AG04450 (cell line): ENCODE results near the gene MACROD2. TPM values are rescaled to one million over a fixed set of nuclear protein-coding genes. Genes with fewer than 3 reads are reported as not detected.

ENCODE experiments used
- CTCF ChIA-PET: fragments of 300-600, 350-600 bp; formaldehyde crosslinking; extraction: SDS; loops from one replicate; lab custom pipeline; 2022; ENCODE audit warnings: antibody characterized with exemption, inconsistent platforms; lab: Charles Lee
- POLR2A ChIA-PET: fragments of 350-600 bp; formaldehyde crosslinking; extraction: SDS; loops from one replicate; lab custom pipeline; 2021; ENCODE audit warnings: antibody characterized with exemption, inconsistent platforms; lab: Yijun Ruan, JAX
- DNase-seq: peaks from one replicate; pipeline ENCODE4 v3.0.0-alpha.2; 2011; ENCODE audit warnings: low read depth, low spot score
- H3K27ac ChIP-seq: one replicate; pipeline ENCODE4 v1.5.1; 2012; ENCODE audit warnings: low read depth, low read length, control low read depth
- H3K27me3 ChIP-seq: one replicate; pipeline ENCODE4 v1.6.0; 2012; ENCODE audit warnings: low read length; ENCODE audit not compliant: control insufficient read depth, insufficient read depth
- H3K4me3 ChIP-seq: 2 replicates; pipeline ENCODE4 v1.5.1; 2011; ENCODE audit warnings: mild to moderate bottlenecking, low read depth, low read length, control low read depth
- H3K9me3 ChIP-seq: 2 replicates; pipeline ENCODE4 v1.5.1; 2012; ENCODE audit warnings: low read length; ENCODE audit not compliant: control insufficient read depth, insufficient read depth
- polyA plus RNA-seq: library from polyadenylated mRNA; depleted of rRNA; stranded (reverse); fragments of >200 nt; gene quantifications from 2 replicates; pipeline ENCODE4 v1.2.3, GENCODE V29; 2011
- TF ChIP-seq, protein P1 (sequence below): IDR thresholded peaks from 2 replicates; pipeline ENCODE4 v1.5.1; 2011; ENCODE audit warnings: low read depth, low read length, control low read depth, inconsistent platforms

Gene MACROD2
- polyA plus RNA-seq, 1 experiment, result 0.02 TPM

DNA sequence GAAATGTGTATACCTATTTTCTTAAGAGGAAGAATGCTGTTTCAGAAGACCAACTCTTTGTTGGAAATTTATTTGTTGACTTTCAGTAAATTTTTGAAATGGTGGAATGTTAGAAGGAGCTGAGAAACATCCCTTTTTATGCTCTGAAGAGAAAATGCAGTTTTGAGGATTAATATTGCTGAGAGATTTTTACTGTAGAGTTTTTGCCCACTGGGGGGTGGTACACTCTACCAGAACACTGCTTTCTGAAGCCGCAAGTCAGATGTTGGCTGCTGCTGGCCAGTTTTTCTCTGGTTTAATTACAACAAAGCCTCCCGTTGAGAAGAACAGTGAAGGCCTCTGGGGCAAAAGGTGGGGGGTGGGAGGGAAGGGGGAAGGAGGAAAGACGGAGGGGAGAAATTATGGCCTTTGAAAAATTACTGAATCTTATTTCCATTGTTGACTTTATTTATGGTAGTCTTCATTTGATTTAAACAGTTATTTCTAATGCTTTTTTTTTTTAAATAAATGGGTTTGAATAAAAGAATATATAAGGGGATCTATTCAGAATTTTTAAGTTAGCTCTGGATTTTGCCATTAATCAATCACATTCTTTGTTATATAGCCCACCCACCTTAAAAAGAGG is 339.1 kb downstream of the MACROD2 start:
- TF ChIP-seq, protein P1, sequence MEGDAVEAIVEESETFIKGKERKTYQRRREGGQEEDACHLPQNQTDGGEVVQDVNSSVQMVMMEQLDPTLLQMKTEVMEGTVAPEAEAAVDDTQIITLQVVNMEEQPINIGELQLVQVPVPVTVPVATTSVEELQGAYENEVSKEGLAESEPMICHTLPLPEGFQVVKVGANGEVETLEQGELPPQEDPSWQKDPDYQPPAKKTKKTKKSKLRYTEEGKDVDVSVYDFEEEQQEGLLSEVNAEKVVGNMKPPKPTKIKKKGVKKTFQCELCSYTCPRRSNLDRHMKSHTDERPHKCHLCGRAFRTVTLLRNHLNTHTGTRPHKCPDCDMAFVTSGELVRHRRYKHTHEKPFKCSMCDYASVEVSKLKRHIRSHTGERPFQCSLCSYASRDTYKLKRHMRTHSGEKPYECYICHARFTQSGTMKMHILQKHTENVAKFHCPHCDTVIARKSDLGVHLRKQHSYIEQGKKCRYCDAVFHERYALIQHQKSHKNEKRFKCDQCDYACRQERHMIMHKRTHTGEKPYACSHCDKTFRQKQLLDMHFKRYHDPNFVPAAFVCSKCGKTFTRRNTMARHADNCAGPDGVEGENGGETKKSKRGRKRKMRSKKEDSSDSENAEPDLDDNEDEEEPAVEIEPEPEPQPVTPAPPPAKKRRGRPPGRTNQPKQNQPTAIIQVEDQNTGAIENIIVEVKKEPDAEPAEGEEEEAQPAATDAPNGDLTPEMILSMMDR, result peak; percentile 66
- POLR2A ChIA-PET, result no interaction called here
- Histone ChIP-seq H3K27me3 (no peaks in the 10 kb centered on the region), H3K9me3 (no peaks in the 10 kb centered on the region), H3K27ac (no peak overlapping the region), H3K4me3 (no peak overlapping the region)
- CTCF ChIA-PET, result interaction anchor here (0.6 to 6.0 kb wide), 17 partner anchors 34 to 1318 kb away, joined by 3 to 72 read pairs (median 3); no protein-coding TSS in a partner anchor
- peak; percentile 15 for DNase-seq

DNA sequence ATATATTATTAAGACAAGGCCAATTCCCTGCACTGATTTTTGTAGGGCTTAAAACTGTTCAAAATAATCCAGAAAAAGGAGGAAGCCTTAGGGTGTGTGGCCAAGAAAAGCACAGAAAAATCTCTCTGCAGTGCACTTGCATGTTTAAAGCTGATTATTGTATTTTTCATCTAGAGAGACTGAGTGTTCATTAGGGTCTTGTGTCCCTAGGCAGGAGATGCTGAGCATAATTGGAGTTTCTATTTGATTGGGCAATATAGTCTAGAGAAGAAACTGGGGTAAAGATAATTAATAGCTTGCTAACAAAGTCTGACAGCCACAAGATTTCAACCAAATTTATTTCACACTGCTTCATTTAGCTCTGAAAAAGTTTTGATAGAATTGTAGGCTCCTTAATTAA is 339.7 kb downstream of the MACROD2 start:
- ChIA-PET CTCF (interaction anchor here (0.6 to 6.0 kb wide), 10 partner anchors 146 to 1319 kb away, joined by 3 to 72 read pairs (median 4); no protein-coding TSS in a partner anchor), POLR2A (no interaction called here)
- H3K9me3 ChIP-seq, result no peaks in the 10 kb centered on the region

DNA sequence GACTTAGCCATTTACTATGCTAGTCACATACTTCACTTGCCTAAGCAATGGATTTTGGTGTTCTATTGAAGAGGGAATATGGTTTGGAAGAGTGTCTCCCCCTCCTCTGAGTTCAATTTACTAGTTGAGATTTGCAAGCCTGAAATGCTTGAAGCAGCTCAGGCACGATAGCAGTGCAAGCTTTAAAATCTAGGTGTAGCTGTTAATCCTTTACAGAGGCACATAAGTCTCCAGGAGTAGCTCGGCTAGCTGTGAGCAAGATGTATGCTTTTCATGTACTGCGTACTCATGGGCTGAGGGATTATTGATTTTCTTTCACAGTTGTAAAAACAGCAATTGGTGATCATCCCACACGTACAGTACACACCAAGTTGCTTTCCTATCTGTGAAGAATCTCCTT is 341.4 kb downstream of the MACROD2 start:
- H3K9me3 ChIP-seq, result no peaks in the 10 kb centered on the region
- DNase-seq, result no peak
- CTCF ChIA-PET, result interaction anchor here (0.6 to 6.0 kb wide), 35 partner anchors 8 to 616 kb away, joined by 3 to 72 read pairs (median 5); no protein-coding TSS in a partner anchor
- H3K27me3 ChIP-seq, result no peaks in the 10 kb centered on the region
- TF ChIP-seq, protein P1, result no peak
- H3K4me3 ChIP-seq, result peak overlapping the region; percentile 63
- H3K27ac ChIP-seq, result no peak overlapping the region
- POLR2A ChIA-PET, result interaction anchor here (0.6 to 2.0 kb wide), 3 partner anchors 225 to 1350 kb away, joined by 4 to 10 read pairs (median 9); no protein-coding TSS in a partner anchor

More for the DNA sequence above, 339.7 kb downstream of the MACROD2 start:
- no peaks in the 10 kb centered on the region for H3K27me3 ChIP-seq
- DNase-seq, result no peak
- no peak overlapping the region for H3K4me3 ChIP-seq
- H3K27ac ChIP-seq, result no peak overlapping the region
- TF ChIP-seq, protein P1, result no peak

DNA sequence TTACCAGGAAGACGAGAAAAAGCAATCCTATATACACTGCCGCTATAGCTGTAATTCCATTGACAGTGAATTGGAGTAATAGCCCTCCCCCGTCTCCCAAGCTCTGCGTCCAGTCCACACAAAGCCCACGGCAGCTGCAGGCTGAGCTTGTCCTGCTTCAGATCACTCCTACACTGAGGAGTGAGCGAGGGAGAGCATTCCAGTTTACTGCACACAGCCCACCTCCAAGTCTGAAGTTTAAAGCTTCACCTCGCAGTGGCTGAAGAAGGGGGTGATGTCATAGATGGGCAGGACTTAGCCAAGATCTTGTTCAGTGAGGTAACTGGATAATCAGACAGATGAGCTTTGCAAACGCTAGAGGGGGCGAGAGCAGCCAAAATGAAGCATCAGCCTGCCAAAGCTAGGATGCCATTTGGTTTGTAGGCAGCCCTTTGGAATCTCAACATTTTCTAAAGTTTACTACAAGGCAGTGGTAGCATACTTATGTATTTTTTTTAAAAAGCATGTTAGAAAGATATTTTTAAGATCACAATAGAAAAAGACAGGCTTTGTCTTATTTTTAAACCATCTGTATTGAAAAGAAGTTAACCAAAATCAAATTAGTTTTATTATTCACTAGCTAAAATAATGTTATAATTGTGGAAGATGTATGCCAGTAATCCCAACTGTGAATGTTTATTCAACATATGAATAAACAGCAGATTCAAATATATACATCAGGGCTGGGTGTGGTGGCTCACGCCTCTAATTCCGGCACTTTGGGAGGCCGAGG is 342.3 kb downstream of the MACROD2 start, which contains the start of gene FLRT3:
Gene FLRT3, minus strand, starts transcription at position 213 of the 772 bp plus-strand sequence. CDS start 10,106 bp downstream, outside the sequence.
- ChIA-PET CTCF (interaction anchor here (0.5 to 6.0 kb wide), 59 partner anchors 8 to 722 kb away, joined by 3 to 72 read pairs (median 4); no protein-coding TSS in a partner anchor), POLR2A (interaction anchor here (0.6 to 2.0 kb wide), 4 partner anchors 145 to 375 kb away, joined by 3 to 10 read pairs (median 6); no protein-coding TSS in a partner anchor)
- TF ChIP-seq, protein P1, result peak; percentile 87
- peak; percentile 96 for DNase-seq
- H3K27ac ChIP-seq, result peak within 1 kb of the TSS; percentile 43
- peak within 1 kb of the TSS; percentile 63 for H3K4me3 ChIP-seq
- no peaks in the 10 kb centered on the region for H3K27me3 ChIP-seq
- H3K9me3 ChIP-seq, result no peaks in the 10 kb centered on the region
